LNCaP clone FGC (cell line): ENCODE data around the gene TET3.
A peak's percentile ranks its signal among the peaks of the same experiment; 100 is the strongest.

ENCODE experiments used
- DNase-seq: peaks from one replicate; pipeline ENCODE4 v3.0.0-alpha.2; 2011; ENCODE audit warnings: low read depth
- H3K4me3 ChIP-seq: 2 replicates; pipeline ENCODE4 v1.5.1; 2011; ENCODE audit warnings: mild to moderate bottlenecking, low read depth, low read length, control low read depth
- TF ChIP-seq, protein P1 (sequence below): IDR thresholded peaks from 2 replicates; pipeline ENCODE4 v1.5.1; 2012; ENCODE audit warnings: mild to moderate bottlenecking; ENCODE audit not compliant: control insufficient read depth, insufficient read depth; ENCODE audit errors: extremely low read depth

The TET3 gene

GRCh38 chr2:73965053-73965452, 19.7 kb upstream of the TET3 start:
- no peak for DNase-seq
- TF ChIP-seq, protein P1, sequence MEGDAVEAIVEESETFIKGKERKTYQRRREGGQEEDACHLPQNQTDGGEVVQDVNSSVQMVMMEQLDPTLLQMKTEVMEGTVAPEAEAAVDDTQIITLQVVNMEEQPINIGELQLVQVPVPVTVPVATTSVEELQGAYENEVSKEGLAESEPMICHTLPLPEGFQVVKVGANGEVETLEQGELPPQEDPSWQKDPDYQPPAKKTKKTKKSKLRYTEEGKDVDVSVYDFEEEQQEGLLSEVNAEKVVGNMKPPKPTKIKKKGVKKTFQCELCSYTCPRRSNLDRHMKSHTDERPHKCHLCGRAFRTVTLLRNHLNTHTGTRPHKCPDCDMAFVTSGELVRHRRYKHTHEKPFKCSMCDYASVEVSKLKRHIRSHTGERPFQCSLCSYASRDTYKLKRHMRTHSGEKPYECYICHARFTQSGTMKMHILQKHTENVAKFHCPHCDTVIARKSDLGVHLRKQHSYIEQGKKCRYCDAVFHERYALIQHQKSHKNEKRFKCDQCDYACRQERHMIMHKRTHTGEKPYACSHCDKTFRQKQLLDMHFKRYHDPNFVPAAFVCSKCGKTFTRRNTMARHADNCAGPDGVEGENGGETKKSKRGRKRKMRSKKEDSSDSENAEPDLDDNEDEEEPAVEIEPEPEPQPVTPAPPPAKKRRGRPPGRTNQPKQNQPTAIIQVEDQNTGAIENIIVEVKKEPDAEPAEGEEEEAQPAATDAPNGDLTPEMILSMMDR: no peak
- no peak overlapping the region for H3K4me3 ChIP-seq

DNA sequence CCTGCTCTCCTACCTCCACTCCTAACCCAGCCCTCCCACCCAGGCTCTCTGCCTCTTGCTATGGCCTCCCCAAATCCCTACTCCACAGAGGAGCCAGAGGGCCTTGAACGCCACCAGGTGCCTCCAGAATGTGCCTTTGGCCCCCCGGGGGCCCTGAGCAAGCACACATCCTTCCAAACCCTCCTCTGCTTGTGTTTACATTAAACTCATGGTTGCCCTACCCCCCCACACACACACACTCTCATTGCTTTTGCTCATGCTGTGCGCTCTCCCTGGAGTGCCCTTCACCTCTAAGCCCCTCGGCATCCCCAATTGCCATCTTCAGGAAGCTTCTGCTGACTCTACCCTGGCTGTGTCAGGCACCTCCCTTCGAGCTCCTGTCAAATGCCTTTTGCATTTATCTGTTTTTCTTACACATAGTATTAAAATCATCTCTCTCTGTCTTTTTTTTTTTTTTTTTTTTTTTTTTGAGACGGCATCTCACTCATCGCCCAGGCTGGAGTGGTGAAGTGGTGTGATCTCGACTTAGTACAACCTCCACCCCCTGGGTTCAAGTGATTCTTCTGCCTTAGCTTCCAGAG, 16.3 kb upstream of the TET3 start:
- no peak for DNase-seq
- TF ChIP-seq, protein P1: no peak
- H3K4me3 ChIP-seq: no peak overlapping the region

DNA sequence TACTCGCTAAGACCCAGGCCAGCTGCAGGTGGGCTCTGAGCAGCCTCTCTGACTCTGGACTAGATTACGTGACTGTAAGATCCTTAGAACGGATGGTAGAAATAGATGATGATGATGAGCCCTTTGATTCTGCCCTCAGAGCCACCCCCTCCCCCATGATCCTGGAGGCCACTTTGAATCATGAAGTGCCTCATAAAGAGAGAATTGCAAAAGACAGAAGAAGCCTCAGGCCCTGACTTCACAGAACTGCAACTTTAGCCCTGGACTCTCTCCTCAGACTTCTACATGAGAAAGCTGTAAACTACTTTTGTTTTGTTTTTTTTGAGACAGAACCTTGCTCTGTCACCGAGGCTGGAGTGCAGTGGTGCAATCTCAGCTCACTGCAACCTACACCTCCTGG, 15.4 kb upstream of the TET3 start:
- no peak overlapping the region for H3K4me3 ChIP-seq
- no peak for DNase-seq
- TF ChIP-seq, protein P1: no peak

GRCh38 chr2:73970141-73970803, 14.4 kb upstream of the TET3 start:
- TF ChIP-seq, protein P1: no peak
- no peak for DNase-seq
- H3K4me3 ChIP-seq: no peak overlapping the region

GRCh38 chr2:73970850-73971471, 13.7 kb upstream of the TET3 start:
- H3K4me3 ChIP-seq: no peak overlapping the region
- TF ChIP-seq, protein P1: no peak
- DNase-seq: peak; percentile 31

GRCh38 chr2:73971722-73972121, 13.0 kb upstream of the TET3 start:
- TF ChIP-seq, protein P1: no peak
- no peak for DNase-seq
- no peak overlapping the region for H3K4me3 ChIP-seq
